Hepatocyte (in vitro differentiated cells): Measurements from ENCODE around the gene FILIP1L. TPM values are rescaled to one million over a fixed set of nuclear protein-coding genes. Genes with fewer than 3 reads are reported as not detected.

Source experiments
- DNase-seq: peaks from one replicate; pipeline ENCODE4 v3.0.0-alpha.2; 2016; ENCODE audit warnings: low spot score
- H2AFZ ChIP-seq: fragments of 200-600 bp; sonication (generic); 2 replicates; pipeline ENCODE4 v1.6.0; 2016; ENCODE audit warnings: antibody characterized with exemption, mild to moderate bottlenecking
- H3K27ac ChIP-seq: fragments of 200-600 bp; sonication (generic); 2 replicates; pipeline ENCODE4 v1.5.1; 2016; ENCODE audit warnings: mild to moderate bottlenecking
- H3K27me3 ChIP-seq: fragments of 200-600 bp; sonication (generic); 2 replicates; pipeline ENCODE4 v1.6.1; 2016
- H3K36me3 ChIP-seq: fragments of 200-600 bp; sonication (generic); replicated peaks from 2 replicates; pipeline ENCODE4 v1.5.1; 2016; ENCODE audit warnings: low read depth; ENCODE audit not compliant: insufficient read depth
- H3K4me1 ChIP-seq: fragments of 200-600 bp; sonication (generic); 2 replicates; pipeline ENCODE4 v1.5.1; 2016; ENCODE audit warnings: mild to moderate bottlenecking, moderate library complexity; ENCODE audit not compliant: insufficient read depth
- H3K4me2 ChIP-seq: fragments of 200-600 bp; sonication (generic); 2 replicates; pipeline ENCODE4 v1.6.0; 2016
- H3K4me3 ChIP-seq: fragments of 200-600 bp; sonication (generic); 2 replicates; pipeline ENCODE4 v1.5.1; 2016; ENCODE audit warnings: mild to moderate bottlenecking
- H3K79me2 ChIP-seq: fragments of 200-600 bp; sonication (generic); 2 replicates; pipeline ENCODE4 v1.6.0; 2017; ENCODE audit warnings: mild to moderate bottlenecking
- H3K9me2 ChIP-seq: fragments of 200-600 bp; sonication (generic); replicated peaks from 2 replicates; pipeline ENCODE4 v1.6.0; 2017; ENCODE audit warnings: mild to moderate bottlenecking; ENCODE audit not compliant: insufficient read depth
- H3K9me3 ChIP-seq: fragments of 200-600 bp; sonication (generic); 2 replicates; pipeline ENCODE4 v1.5.1; 2016; ENCODE audit warnings: low read depth, mild to moderate bottlenecking
- H4K20me1 ChIP-seq: fragments of 200-600 bp; sonication (generic); 2 replicates; pipeline ENCODE4 v1.6.0; 2016; ENCODE audit warnings: mild to moderate bottlenecking; ENCODE audit not compliant: insufficient read depth, poor library complexity, severe bottlenecking
- CTCF ChIP-seq: fragments of 200-600 bp; sonication (generic); IDR thresholded peaks from 2 replicates; pipeline ENCODE4 v1.5.1; 2016; ENCODE audit warnings: antibody characterized with exemption, mild to moderate bottlenecking; ENCODE audit not compliant: poor library complexity
- EZH2 ChIP-seq: fragments of 200-600 bp; sonication (generic); IDR thresholded peaks from 2 replicates; pipeline ENCODE4 v1.6.1; 2016; ENCODE audit warnings: antibody characterized with exemption, mild to moderate bottlenecking, borderline replicate concordance
- EZH2phosphoT487 ChIP-seq: fragments of 200-600 bp; sonication (generic); IDR thresholded peaks from one replicate; pipeline ENCODE4 v1.6.1; 2018; ENCODE audit warnings: antibody characterized with exemption, mild to moderate bottlenecking, low read depth, moderate library complexity; ENCODE audit not compliant: unreplicated experiment, severe bottlenecking
- whole genome bisulfite sequencing: methylation state at CpG from one replicate; pipeline ENCODE4 v1.1.6; 2016; ENCODE audit warnings: low lambda C conversion rate; ENCODE audit errors: missing lambda C conversion rate; 5-methylcytosine and 5-hydroxymethylcytosine counted together
- polyA plus RNA-seq: library from polyadenylated mRNA; unstranded; fragments of >200 nt; fragmentation: Nextera tagmentation; extraction: Ambion mirVana; gene quantifications from 2 replicates; pipeline ENCODE4 v1.2.1, GENCODE V29; 2016
- total RNA-seq: library from RNA; depleted of rRNA; stranded (reverse); fragments of >200 nt; gene quantifications from 2 replicates; pipeline ENCODE4 v1.2.3, GENCODE V29; 2014

The FILIP1L gene
- total and polyA plus RNA-seq, 2 experiments from 2014 or later: 48.2 to 49.4 TPM

DNA sequence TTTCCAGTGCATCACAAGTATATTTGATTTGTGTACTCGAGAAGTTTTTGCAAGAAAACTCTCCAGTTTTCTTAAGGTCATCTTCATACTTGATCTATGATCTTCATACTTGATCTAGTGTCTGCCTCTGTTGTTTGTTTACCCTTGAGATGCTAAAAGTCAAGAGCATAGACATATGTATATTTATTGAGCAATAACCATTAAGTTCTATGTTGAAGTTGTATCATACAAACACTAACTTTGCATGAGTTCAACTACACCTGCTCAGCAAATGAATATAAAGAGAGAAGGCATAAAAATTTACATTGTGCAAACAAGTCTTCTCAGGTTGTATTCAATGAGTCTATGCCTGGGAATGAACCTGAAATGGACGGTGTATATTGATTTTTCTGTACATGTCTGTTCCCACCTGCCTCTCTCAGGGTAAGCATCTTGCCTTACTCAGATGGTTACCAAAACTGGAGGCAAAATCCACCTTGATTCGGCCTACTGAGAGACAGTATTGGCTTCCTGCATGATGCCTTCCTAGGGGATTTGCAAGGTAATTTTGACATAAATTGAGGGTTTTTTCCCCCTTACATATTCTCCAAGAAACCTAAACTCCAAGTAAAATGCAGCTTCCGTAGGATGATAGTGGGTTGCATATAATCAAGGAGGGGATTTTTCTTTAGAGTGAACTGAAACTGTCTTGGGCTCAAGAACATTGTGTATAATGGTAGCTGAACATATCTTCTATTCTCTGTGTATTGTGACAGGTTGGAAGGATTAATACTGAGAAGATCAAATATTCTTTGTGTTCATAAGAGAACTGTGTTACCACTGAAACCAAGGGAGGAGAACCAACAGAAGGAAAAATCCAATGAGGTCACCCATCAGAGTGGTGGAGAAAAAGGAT is 110.4 kb downstream of the FILIP1L start:
- Histone ChIP-seq H3K36me3 (no peaks in the 10 kb centered on the region), H3K4me2 (peak overlapping the region; percentile 37), H3K9me3 (no peaks in the 10 kb centered on the region), H3K4me3 (no peak overlapping the region), H2AFZ (no peak overlapping the region), H3K27me3 (no peaks in the 10 kb centered on the region), H3K4me1 (peaks cover 25% of the 10 kb centered on the region), H3K27ac (peak overlapping the region; percentile 91), H4K20me1 (no peaks in the 10 kb centered on the region), H3K9me2 (no peaks in the 10 kb centered on the region), H3K79me2 (no peaks in the 10 kb centered on the region)
- no peak for DNase-seq
- 91% methylated on average over 4 of the region's 4 CpGs for WGBS
- TF ChIP-seq EZH2phosphoT487: no peak
- no peak for TF ChIP-seq EZH2
- TF ChIP-seq CTCF: no peak

DNA sequence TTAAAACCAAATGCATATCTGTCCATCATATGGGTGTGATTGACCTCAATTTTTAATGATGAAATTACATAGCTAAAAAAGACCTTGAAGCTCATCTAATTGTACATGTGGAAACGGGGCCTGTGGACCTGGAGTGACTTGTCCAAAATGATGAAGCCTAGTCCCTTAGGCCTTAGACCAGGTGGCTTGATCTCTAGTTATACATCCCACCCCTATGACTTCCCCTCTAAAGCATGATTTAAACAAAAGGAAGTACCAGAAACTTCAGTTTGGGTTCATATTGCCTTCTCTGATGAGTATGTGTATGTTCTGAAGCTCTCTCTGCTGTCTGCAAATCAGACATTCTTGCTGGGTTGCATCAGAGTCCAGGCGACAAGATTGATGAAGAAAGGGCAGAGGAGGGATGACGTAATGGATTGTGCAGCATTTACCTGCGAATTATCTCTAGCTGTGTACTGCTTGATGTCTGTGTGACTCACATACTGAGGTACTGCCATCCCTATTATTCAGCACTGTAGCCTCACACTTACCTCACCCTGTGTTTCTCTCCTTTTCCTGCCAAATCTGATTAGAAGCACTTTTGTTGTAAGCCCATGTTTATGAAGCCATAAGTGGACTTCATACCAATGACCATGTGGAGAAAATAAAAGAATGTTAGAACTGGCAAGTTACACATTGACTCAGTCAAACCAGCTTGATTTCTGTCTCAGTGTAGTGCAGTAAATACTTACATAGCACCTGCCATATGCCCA is 111.5 kb downstream of the FILIP1L start:
- WGBS: 50% methylated on average over 4 of the region's 4 CpGs
- no peaks in the 10 kb centered on the region for H4K20me1 ChIP-seq
- H3K27ac ChIP-seq: peak overlapping the region; percentile 91
- no peak overlapping the region for H3K4me3 ChIP-seq
- TF ChIP-seq EZH2phosphoT487: no peak
- TF ChIP-seq CTCF: no peak
- no peak for TF ChIP-seq EZH2
- no peaks in the 10 kb centered on the region for H3K79me2 ChIP-seq
- H3K4me2 ChIP-seq: peak overlapping the region; percentile 37
- DNase-seq: peak; percentile 89
- H3K4me1 ChIP-seq: peaks cover 25% of the 10 kb centered on the region
- no peaks in the 10 kb centered on the region for H3K36me3 ChIP-seq
- H3K27me3 ChIP-seq: no peaks in the 10 kb centered on the region
- no peak overlapping the region for H2AFZ ChIP-seq
- H3K9me2 ChIP-seq: no peaks in the 10 kb centered on the region
- H3K9me3 ChIP-seq: no peaks in the 10 kb centered on the region

GRCh38 chr3:100001526-100002270 is 112.6 kb downstream of the FILIP1L start:
- Histone ChIP-seq H3K27ac (peak overlapping the region; percentile 91), H2AFZ (no peak overlapping the region), H4K20me1 (no peaks in the 10 kb centered on the region), H3K4me3 (no peak overlapping the region), H3K36me3 (no peaks in the 10 kb centered on the region), H3K79me2 (no peaks in the 10 kb centered on the region), H3K4me2 (no peak overlapping the region), H3K9me3 (no peaks in the 10 kb centered on the region), H3K27me3 (no peaks in the 10 kb centered on the region), H3K9me2 (no peaks in the 10 kb centered on the region), H3K4me1 (peaks cover 23% of the 10 kb centered on the region)
- TF ChIP-seq EZH2 (no peak), EZH2phosphoT487 (no peak), CTCF (no peak)
- WGBS: 82% methylated on average over 8 of the region's 8 CpGs
- no peak for DNase-seq
